ENCODE measurements around the gene KCNMB2.

- TF ChIP-seq CTCF (IDR thresholded peaks at IDR 0.05): no peak
- TF ChIP-seq ZFX (IDR thresholded peaks at IDR 0.05; ENCODE audit: borderline replicate concordance): no peak
Measured at GRCh38 chr3:178560759-178561158, 24.5 kb downstream of the KCNMB2 start.

All from 22Rv1 (cell line).